LHCN-M2 (cell line): Measurements from ENCODE around the gene MYO9A. TPM values are rescaled to one million over a fixed set of nuclear protein-coding genes. Genes with fewer than 3 reads are reported as not detected.
"Not testable (repeated sequence)": the region's sequence is repeated elsewhere in the genome, so short reads cannot be mapped to it uniquely, and the experiment has no call there.

Experiments
- DNase-seq: peaks from one replicate; pipeline ENCODE4 v3.0.0-alpha.2; 2012; ENCODE audit warnings: low read depth
- total RNA-seq: library from RNA; depleted of rRNA; stranded (reverse); fragments of >200 nt; gene quantifications from 2 replicates; pipeline ENCODE4 v1.2.3, GENCODE V29; 2014

The MYO9A gene
- total RNA-seq, 1 experiment from 2014 or later, result 22.4 TPM

DNA sequence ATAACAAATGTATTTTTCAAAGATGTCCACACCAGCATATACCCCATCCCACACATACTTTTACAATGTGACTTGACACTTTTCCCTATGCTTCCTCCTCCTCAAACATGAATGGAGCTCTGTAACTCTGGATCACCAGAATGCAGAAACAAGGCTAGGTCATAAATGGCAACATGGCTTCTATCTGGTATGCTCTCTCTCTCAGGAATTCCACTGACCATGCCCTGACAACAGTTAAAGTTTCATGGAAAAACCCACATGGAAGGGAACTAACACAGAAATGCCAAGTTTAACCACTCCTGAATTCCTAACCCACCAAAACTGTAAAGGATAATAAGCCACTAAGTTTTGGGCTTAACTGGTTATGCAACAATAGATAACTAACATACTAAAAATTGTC is 19.9 kb downstream of the MYO9A start:
- no peak for DNase-seq

DNA sequence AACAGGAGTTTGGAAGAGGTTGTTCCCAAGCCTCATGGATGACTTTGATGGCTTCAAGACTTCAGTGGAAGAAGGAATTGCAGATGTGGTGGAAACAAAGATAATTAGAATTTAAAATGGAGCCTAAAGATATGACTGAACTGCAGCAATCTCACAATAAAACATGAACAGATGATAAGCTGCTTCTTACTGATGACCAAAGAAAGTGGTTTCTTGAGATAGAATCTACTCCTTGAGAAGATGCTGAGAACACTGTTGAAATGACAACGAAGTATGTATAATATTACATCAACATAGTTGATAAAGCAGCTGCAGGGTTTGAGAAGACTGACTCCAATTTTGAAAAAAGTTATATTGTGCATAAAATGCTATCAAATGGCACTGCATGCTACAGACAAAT is 21.2 kb downstream of the MYO9A start:
- no peak for DNase-seq

DNA sequence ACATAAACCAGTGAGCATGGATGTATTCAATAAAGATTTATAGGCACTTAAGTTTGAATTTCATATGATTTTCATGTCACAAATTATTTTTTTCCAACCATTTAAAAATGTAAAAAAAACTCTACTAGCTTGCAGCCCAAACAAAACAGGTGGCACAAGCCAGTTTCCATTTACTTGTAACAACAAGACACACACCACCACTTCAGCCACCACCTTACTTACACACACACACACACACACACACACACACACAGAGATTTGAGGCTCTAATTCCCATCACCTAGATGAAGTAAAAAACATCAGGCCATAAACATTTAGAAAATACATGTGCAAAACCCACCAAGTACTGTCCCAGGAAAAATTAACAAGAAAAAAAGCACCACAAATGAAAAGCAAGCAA is 25.3 kb downstream of the MYO9A start:
- DNase-seq, result no peak

DNA sequence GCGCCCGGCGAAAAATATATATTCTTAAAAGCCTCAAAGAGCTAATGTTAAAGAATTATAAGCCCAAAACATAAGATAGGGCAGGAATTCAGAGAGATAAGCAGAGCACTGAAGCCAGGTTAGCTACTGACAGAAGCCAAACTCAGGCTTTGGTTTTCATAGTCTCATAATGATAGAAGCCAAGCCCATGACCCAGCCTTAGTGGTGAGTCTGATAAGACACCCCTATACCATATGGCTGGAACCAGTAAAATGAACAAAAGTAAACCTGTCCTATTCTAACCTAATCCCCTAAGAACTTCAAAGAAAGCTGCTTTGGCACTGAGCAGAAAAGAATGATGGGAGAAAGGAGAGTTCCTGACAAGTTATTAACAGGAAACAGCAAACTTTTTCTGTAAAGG is 25.9 kb downstream of the MYO9A start:
- DNase-seq, result no peak

DNA sequence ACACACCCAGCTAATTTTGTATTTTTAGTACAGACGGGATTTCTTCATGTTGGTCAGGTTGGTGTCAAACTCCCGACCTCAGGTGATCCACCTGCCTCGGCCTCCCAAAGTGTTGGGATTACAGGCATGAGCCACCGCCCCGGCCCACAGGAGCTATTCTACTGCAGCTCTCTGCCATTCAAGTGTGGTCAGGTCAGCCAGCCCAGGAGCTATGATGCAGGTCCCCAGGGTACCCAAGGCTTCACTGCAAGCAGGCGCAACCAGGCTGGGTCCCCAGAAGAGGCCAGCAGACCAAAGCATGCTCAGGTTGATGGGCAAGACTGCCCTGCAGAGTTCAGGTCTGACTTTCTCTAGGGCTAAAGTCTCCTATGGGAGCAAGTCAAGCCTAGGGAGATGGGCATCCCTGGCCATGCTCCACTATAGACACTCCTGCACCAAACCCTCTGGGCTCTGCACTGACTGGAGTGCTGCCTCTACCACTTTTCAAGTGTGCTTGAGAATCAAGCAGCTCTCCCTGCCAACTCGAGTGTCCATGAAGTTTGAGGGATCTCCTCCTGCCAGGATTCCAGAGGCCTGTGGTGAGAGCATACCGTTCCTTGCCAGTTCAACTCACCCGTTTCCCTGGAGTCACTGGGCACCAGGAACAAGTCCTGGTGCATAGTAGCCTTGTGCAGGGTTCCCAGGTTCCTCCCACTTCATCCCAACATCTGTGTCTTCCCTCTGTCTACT is 30.9 kb downstream of the MYO9A start:
- DNase-seq, result no peak

DNA sequence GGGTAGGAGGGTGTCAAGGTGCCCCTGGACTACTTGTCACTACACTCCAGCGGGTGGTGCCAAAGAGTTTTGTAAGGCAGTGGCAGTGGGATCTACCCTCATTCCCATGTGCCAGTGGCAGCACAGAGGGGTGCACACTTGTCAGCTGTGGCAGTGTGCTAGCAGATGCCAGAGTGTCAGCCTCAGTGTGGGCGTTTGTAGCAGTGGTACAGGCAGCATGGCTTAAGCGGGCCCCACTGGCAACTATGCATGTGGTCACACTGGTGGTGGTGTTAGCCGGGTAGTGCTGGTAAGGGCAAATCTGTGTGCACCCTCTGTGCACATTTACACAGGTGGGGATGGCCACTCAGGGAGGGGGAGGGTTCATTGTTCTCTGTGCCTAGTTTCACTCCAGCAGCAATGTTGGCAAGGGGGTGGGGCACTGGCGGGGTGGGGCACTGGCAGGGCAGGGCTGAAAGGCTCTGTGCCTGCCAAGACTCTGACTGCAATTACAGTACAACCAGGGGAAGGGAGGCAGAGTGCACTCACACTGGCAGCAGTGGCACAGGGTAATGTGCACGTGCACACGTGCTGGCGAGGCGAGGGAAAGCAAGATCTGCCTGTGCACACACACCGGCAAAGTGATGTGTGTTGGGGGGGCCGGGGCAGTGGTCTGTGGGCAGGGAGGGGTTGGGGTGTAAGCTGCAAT is 31.8 kb downstream of the MYO9A start:
- no peak for DNase-seq

DNA sequence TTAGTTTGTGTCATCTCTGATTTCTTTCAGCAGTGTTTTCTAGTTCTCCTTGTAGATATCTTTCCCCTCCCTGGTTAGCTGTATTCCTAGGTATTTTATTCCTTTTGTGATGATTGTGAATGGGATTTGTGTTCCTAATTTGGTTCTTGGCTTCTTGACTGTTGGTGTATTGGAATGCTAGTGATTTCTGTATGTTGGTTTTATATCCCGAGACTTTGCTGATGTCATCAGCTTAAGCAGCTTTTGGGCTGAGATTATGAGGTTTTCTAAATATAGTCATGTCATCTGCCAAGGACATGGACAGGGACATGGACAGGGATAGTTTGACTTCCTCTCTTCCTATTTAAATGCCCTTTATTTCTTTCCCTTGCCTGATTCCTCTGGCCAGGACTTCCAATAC is 35.8 kb downstream of the MYO9A start:
- DNase-seq, result peak; percentile 7

DNA sequence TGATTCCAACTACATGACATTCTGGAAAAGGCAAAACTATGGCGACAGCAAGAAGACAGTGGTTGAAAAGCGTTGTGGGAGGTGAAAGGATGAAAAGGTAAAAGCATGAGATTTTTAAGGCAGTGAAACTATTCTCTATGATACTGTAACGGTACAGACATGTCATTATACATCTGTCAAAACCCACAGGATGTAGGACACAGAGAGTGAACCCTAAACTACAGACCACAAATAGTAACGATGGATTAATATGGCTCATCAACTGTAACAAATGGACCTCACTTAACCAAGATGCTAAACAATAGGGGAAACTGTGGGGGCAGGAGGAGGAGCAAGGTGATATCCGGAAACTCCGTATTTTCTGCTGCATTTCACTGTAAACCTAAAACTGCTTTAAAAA is 39.1 kb downstream of the MYO9A start:
- no peak for DNase-seq

DNA sequence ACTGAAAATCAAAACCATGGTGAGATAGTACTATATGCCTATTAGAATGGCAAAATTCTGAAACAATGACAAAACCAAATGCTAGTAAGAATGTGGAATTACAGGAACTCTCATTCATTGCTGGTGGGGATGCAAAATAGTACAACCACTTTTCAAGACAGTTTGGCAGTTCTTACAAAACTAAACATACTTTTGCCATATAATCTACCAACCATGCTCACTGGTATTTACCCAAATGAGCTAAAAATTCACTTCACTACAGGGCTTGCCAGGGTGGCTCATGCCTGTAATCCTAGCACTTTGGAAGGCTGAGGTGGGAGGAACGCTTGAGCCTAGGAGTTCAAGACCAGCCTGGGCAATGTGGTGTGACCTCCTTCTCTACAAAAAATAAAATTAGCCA is 40.0 kb downstream of the MYO9A start:
- DNase-seq, result no peak

DNA sequence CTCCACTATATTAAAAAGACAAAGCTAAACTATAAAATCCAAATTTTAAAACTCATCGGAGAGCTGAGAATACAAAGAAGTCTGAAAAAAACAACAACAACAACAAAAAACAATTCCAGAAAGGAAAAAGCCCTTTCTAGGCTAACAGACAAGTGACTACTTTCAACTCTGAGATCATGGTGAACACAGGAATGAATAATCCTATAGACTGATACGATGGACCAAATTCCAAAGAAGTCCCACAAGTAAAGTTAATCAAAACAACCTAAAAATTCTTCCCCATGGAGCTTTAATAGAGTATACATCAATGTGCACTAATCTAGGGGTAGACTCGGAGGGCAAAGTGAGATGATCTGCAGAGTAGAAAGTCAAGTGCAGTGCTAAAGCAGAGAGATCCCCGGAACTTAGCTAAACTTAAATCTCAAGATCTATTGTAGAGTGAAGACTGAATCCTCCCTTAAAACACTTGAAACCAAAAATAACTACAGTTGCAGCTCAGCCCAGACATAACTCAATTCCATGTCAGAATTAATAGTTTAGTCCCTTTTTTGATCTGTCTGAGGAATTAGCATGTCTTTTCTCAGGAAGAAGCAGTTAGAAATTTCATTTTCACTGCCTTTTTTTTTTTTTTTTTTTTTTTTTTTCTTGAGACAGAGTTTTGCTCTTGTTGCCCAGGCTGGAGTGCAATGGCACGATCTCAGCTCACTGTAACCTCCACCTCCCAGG is 43.5 kb downstream of the MYO9A start:
- DNase-seq, result no peak

DNA sequence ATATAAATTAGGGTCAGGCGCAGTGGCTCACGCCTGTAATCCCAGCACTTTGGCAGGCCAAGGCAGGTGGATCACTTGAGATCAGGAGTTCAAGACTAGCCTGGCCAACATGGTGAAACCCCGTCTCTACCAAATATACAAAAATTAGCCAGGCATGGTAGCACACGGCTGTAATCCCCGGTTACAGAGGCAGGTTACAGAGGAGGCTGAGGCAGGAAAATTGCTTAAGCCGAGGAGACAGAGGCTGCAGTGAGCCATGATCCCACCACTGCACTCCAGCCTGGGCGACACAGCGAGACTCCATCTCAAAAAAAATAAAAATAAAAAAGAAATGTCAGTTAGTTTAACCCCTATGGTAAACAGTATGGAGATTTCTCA is 46.5 kb downstream of the MYO9A start:
- DNase-seq, result not testable (repeated sequence)

DNA sequence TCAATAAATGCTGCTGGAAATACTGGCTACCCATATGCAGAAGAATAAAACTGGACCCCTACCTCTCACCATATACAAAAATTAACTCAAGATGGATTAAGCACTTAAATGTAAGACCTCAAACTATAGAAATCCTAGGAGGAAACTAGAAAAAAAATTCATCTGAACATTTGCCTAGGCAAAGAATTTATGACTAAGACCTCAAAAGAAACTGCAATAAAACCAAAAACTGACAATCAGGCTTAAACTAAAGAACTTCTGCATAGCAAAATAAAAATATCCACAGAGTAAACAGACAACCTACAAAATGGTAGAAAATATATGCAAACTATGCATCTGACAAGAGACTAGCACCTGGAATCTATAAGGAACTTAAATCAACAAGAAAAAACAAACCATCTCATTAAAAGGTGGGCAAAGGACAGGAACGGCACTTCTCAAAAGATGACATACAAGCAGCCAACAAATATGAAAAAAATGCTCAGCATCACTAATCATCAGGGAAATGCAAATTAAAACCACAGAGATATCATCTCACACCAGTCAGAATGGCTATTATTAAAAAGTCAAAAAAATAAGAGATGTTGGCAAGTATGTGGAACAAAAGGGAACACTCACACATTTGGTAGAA is 47.0 kb downstream of the MYO9A start:
- no peak for DNase-seq

DNA sequence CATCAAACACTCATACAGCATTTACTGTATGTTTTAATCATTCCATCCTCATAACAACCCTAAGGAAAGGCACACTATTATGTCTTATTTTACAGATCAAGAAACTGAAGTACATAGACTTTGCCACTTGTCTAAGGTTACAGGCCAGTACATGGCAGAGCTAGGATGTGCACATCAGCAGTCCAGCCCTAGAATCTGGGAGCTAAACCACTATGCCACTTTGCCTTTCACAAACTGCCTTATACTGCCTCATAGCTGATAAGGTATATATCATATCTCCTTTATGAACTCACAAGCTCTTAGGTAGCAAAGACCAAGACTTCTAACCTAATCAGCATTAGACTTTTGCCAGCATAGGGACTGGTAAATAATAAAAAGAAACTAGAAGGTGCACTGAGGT is 49.1 kb downstream of the MYO9A start:
- no peak for DNase-seq

DNA sequence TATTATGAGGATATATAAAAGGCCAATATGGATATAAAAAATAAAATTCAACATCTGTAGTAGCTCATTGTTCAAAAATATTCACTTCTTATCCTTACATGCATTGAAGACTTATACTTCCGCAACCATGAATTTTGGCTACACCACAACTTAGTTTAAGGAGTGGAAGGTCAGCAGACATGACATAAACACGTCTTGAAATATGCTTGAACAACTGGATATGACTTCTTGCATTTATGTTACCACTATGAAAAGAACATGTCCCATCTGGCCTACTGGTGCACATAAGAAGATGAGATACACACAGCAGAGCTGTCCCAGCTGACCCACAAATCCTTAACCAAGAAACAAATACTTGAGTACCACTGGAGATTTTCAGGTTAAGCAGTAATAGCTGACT is 52.1 kb downstream of the MYO9A start:
- DNase-seq, result no peak

DNA sequence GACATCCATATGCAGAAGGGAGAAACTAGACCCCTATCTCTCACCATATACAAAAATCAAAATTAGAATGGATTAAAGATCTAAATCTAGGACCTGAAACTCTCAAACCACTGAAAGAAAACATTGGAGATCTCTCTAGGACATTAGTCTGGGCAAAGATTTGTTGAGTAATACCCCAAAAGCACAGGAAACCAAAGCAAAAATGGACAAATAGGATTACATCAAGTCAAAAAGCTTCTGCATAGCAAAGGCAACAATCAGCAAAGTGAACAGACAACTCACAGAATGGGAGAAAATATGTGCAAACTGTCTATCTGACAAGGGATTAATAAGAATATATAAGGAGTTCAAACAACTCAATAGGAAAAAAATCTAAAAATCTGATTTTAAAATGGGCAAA is 54.8 kb downstream of the MYO9A start:
- DNase-seq, result no peak

DNA sequence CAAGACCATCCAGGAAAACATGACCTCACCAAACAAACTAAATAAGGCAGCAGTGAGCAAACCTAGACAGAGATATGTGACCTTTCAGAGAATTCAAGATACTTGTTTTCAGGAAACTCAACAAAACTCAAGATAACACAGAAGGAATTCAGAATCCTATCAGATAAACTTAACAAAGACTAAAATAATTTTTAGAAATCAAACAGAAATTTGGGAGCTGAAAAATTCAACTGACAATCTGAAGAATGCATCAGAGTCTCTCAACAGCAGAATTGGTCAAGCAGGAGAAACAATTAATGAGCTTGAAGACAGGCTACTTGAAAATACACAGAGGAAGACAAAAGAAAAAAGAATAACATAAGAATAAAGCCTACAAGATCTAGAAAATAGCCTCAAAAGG is 55.6 kb downstream of the MYO9A start:
- no peak for DNase-seq

DNA sequence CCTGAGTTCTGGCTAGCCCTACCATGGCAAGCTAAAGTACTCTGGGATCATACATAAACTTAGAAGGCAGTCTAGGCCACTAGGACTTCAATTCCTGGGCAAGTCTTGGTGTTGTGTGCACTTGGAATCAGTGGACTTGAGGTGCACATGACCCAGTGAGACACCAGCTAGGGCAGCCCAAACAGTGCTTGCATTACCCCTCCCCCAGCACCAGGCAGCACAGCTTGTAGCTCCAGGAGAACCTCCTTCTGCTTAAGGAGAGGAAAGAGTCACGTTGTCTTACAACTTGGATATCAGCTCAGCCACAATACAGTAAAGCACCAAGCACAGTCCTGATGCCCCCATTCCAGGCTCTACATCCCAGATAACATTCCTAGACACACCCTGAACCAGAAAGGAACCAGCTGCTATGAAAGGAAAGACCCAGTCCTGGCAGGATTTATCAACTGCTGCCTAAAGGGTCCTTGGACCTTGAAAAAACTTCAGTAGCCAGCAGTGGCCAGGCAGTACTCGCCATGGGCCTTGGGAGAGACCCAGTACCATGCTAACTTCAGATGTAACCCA is 57.2 kb downstream of the MYO9A start:
- no peak for DNase-seq

DNA sequence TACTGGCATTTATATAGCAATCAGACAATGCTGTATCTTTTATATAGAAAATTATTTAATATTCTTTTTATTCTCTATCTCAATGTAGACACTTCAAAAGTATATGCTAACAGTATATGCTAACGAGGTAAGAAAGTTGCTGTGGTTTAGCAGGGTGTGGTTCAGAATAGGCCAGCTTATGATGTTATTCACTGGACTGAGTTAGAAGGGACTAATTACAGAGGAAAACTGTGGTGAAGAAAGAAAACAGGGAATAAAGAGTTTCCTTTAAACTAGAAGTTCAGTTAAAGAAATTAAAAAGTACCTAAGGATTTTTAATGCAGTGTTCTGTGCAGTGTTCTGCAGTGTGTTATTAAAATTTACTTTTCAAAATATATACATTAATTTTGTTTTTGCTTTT is 59.4 kb downstream of the MYO9A start:
- no peak for DNase-seq

DNA sequence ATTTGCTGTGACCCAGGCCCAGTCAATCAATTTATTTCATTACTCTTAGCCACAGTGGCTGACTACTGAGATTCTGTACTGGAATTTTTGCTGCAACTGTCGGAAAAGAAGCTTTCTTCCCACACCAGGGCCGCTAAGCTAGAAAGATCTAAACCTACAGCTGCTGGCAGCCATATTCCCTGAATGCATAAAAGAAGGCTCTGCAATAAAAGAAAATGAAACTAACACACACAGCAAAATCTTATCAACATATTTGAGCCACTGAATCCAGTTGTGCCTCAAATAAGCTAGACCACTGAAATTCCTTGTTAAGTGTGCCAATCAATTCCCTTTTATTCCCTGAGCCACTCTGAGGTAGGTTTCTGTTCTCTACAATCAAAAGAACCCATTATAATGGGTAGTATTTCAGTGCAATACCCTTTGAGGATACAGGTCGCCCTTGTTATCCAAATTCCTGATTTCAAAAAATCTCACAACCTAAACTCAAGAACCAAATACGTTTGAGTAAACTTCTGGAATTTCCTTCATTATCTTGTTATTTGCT is 60.3 kb downstream of the MYO9A start:
- no peak for DNase-seq

DNA sequence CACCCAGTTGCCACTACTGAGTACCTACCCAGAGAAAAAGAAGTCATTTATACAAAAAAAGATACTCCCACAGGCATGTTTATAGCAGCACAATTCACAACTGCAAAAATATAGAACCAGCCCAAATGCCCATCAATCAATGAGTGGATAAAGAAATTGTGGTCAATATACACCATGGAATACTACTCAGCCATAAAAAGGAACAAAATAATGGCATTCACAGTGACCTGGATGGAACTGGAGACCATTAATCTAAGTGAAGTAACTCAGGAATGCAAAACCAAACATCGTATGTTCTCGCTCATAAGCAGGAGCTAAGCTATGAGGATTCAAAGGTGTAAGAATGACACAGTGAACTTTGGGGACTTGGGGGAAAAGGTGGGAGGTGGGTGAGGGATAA is 61.7 kb downstream of the MYO9A start:
- DNase-seq, result not testable (repeated sequence)

DNA sequence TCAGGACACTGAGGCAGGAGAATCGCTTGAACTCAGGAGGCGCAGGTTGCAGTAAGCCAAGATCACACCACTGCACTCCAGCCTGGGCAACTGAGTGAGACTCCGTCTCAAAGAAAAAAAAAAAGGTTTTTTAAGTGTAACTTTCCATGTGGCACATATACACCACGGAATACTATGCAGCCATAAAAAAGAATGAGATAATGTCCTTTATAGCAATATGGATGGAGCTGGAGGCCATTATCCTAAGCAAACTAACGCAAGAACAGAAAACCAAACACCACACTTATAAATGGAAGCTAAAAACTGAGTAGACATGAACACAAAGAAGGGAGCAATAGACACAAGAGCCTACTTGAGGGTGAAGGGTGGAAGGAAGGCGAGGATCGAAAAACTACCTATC is 64.7 kb downstream of the MYO9A start:
- not testable (repeated sequence) for DNase-seq

DNA sequence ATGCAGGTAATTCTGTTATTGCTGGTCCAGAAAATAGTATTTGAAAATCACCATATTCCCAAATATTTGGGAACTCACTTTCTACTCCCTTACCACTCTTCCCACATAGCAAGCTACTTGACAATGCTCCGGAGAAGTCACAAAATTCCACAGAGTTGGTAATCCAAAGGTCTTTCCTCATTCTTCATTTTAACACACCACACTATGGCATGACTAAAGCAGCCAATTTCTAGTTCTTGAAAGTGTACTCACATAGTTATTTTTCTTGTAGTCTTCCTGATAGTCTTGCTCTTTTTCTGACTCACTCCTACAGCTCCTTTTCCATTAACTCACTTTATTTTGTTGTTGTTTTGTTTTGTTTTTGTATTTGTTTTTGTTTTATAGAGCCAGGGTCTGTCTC is 67.2 kb downstream of the MYO9A start:
- DNase-seq, result no peak
